HUES48 (cell line): ENCODE data around the gene RIPPLY3.

Experiments
- H3K27ac ChIP-seq: one replicate; pipeline ENCODE4 v1.7.0; 2013; ENCODE audit warnings: low read depth, low read length, inconsistent platforms
- H3K27me3 ChIP-seq: 2 replicates; pipeline ENCODE4 v1.6.1; 2013; ENCODE audit warnings: mild to moderate bottlenecking, low read length; ENCODE audit not compliant: control insufficient read depth, insufficient read depth
- H3K36me3 ChIP-seq: 2 replicates; pipeline ENCODE4 v1.6.1; 2013; ENCODE audit warnings: low read length; ENCODE audit not compliant: control insufficient read depth, insufficient read depth
- H3K4me1 ChIP-seq: 2 replicates; pipeline ENCODE4 v1.6.1; 2013; ENCODE audit warnings: mild to moderate bottlenecking, low read length; ENCODE audit not compliant: control insufficient read depth, insufficient read depth
- H3K4me3 ChIP-seq: 2 replicates; pipeline ENCODE4 v1.5.1; 2013; ENCODE audit warnings: mild to moderate bottlenecking, low read depth, low read length
- H3K9ac ChIP-seq: 2 replicates; pipeline ENCODE4 v1.6.1; 2013; ENCODE audit warnings: mild to moderate bottlenecking, low read depth, low read length, moderate library complexity
- H3K9me3 ChIP-seq: 2 replicates; pipeline ENCODE4 v1.6.1; 2013; ENCODE audit warnings: low read length; ENCODE audit not compliant: control insufficient read depth, insufficient read depth

Gene RIPPLY3

GRCh38 chr21:36966821-36967768, 39.4 kb upstream of the RIPPLY3 start:
- H3K9ac ChIP-seq = peak overlapping the region; percentile 45; the same call in 1 of the 2 replicates
- no peaks in the 10 kb centered on the region for H3K9me3 ChIP-seq

DNA sequence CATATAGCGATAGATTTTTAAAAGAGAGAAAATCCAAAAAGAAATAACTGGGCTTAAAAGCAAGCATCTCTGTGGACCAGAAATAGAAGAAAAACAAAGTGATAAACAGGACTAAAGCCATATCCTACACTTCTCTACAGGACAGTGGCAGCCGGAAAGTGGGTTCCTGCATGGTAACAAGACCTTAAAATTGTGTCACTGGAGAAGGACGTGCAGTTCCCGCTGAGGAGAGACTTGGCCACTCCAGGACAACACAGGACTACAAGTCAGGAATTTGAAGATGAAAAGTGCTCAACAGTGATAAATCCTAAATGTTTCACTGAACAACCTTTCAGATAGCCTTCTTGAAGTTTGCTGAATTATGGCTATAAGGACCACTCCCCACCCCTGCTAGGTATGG, 38.1 kb upstream of the RIPPLY3 start:
- Histone ChIP-seq H3K4me3 (no peak overlapping the region), H3K36me3 (0 out of 2 replicates have a peak, but pooled peaks cover 6% of the 10 kb centered on the region), H3K4me1 (0 out of 2 replicates have a peak, but pooled peaks cover 3% of the 10 kb centered on the region), H3K27me3 (no peaks in the 10 kb centered on the region; the same call in 1 of the 2 replicates), H3K9me3 (no peaks in the 10 kb centered on the region), H3K9ac (no peak overlapping the region), H3K27ac (no peak overlapping the region)

More at GRCh38 chr21:36966821-36967768, 39.4 kb upstream of the RIPPLY3 start:
- peak overlapping the region; percentile 64 for H3K27ac ChIP-seq
- 0 out of 2 replicates have a peak, but pooled peaks cover 3% of the 10 kb centered on the region for H3K4me1 ChIP-seq
- H3K36me3 ChIP-seq = 0 out of 2 replicates have a peak, but pooled peaks cover 6% of the 10 kb centered on the region
- no peaks in the 10 kb centered on the region; the same call in 1 of the 2 replicates for H3K27me3 ChIP-seq
- H3K4me3 ChIP-seq = peak overlapping the region; percentile 67

DNA sequence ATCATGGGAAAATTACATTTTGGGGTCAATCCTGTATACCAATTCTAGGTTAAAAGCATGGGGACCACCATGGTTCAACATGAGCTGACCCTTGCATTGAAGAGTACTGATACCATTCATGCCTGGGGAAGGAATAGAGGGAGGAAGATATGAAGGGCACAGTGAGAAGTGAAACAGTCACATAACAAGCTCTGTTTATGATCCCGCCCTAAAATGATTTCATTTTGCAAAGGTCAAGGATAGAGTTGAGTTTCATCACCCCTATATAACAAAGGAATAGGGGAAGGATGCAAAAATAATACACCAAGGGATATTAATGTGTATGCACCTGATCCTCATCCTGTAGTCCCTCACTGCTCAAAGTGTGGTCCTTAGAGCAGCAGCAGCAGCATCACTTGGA, 37.5 kb upstream of the RIPPLY3 start:
- Histone ChIP-seq H3K36me3 (0 out of 2 replicates have a peak, but pooled peaks cover 6% of the 10 kb centered on the region), H3K4me1 (0 out of 2 replicates have a peak, but pooled peaks cover 3% of the 10 kb centered on the region), H3K9ac (no peak overlapping the region), H3K27me3 (no peaks in the 10 kb centered on the region; the same call in 1 of the 2 replicates), H3K27ac (no peak overlapping the region), H3K9me3 (no peaks in the 10 kb centered on the region), H3K4me3 (no peak overlapping the region)

GRCh38 chr21:36973986-36974850, 32.3 kb upstream of the RIPPLY3 start:
- no peaks in the 10 kb centered on the region for H3K9me3 ChIP-seq
- H3K4me1 ChIP-seq = peaks cover 9% of the 10 kb centered on the region
- H3K36me3 ChIP-seq = no peaks in the 10 kb centered on the region
- no peak overlapping the region for H3K27ac ChIP-seq
- no peaks in the 10 kb centered on the region for H3K27me3 ChIP-seq
- H3K4me3 ChIP-seq = no peak overlapping the region
- H3K9ac ChIP-seq = no peak overlapping the region

GRCh38 chr21:36974851-36975192, 31.7 kb upstream of the RIPPLY3 start:
- H3K27me3 ChIP-seq = peaks cover under 1% of the 10 kb centered on the region; the same call in 1 of the 2 replicates
- H3K4me3 ChIP-seq = no peak overlapping the region
- no peak overlapping the region for H3K27ac ChIP-seq
- H3K9me3 ChIP-seq = no peaks in the 10 kb centered on the region
- H3K36me3 ChIP-seq = no peaks in the 10 kb centered on the region
- H3K9ac ChIP-seq = no peak overlapping the region
- peaks cover 9% of the 10 kb centered on the region for H3K4me1 ChIP-seq

GRCh38 chr21:36976228-36976861, 30.2 kb upstream of the RIPPLY3 start:
- Histone ChIP-seq H3K4me1 (peaks cover 9% of the 10 kb centered on the region), H3K36me3 (no peaks in the 10 kb centered on the region), H3K27me3 (peaks cover 14% of the 10 kb centered on the region), H3K4me3 (no peak overlapping the region), H3K9ac (no peak overlapping the region), H3K27ac (no peak overlapping the region), H3K9me3 (no peaks in the 10 kb centered on the region)

GRCh38 chr21:36976882-36977651, 29.4 kb upstream of the RIPPLY3 start:
- H3K27me3 ChIP-seq = peaks cover 16% of the 10 kb centered on the region
- H3K4me1 ChIP-seq = peaks cover 9% of the 10 kb centered on the region
- H3K27ac ChIP-seq = no peak overlapping the region
- H3K9me3 ChIP-seq = no peaks in the 10 kb centered on the region
- no peaks in the 10 kb centered on the region for H3K36me3 ChIP-seq
- H3K4me3 ChIP-seq = no peak overlapping the region
- H3K9ac ChIP-seq = no peak overlapping the region

DNA sequence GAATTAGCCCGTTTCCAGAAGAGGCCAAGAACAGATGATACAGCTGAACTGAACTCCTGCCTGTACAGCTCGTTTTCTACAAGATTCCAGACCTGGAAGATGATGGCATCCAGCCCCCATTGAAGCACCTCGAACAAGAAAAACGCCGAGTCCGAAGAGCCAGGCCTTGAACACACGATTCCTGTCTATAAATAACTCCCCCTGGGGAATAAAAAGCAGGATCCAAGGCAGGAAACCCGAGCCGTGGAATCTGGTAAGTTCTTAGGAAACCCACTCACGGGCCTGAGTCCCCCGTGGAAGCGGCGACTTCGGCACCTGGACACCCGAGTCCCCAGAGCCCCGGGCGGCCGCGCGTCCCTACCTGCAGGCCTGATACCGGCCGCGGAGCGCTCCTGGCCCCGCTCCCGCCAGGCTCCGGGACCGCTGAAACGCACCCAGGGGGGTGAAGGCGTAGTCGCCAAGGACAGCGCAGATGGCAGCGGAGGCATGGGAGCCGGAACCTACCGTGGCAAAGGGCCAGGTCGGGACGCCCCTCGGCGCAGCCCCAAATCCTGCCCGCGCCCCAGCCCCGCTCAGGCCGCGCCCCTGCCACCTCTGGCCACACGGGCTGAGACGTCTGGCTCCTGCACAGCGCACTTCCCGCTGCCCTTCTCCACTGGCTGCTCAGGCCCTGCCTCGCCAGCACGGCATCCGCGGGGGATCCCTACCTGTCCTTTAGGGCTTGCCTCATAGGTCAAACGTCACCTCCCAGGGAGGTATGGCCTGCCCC, 26.0 kb upstream of the RIPPLY3 start:
- Histone ChIP-seq H3K4me3 (peak overlapping the region; percentile 68), H3K4me1 (peaks cover 9% of the 10 kb centered on the region), H3K27me3 (peaks cover 21% of the 10 kb centered on the region), H3K27ac (no peak overlapping the region), H3K9me3 (no peaks in the 10 kb centered on the region), H3K36me3 (no peaks in the 10 kb centered on the region), H3K9ac (no peak overlapping the region)

DNA sequence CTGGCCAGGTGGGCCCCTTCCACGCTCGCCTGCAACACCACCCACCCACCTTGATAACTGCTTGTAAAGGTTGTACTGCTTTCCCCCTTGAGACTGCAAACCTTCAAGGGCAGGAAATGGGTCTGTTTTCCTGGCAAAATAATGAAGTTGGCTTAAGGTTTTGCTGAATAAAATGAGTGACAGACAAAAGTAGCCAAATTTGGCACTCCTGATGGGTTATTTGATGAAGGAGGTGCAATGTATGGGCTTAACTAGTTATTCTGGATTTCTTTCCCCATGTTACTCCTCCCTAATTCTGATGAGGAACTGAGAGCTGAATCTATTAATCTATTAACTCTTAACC, 25.5 kb upstream of the RIPPLY3 start:
- Histone ChIP-seq H3K36me3 (no peaks in the 10 kb centered on the region), H3K9ac (no peak overlapping the region), H3K4me3 (peak overlapping the region; percentile 68), H3K27me3 (peaks cover 21% of the 10 kb centered on the region), H3K4me1 (peaks cover 9% of the 10 kb centered on the region), H3K9me3 (no peaks in the 10 kb centered on the region), H3K27ac (no peak overlapping the region)
